Natural killer cell (primary cell): ENCODE data around the gene TMEM176A. TPM values are rescaled to one million over a fixed set of nuclear protein-coding genes. Genes with fewer than 3 reads are reported as not detected.

ENCODE experiments used
- ATAC-seq, 3 donors: fragments of 150-1000 bp in 2 of 3; fragments of 200-7000 bp in 1 of 3; cut with Tn5 transposase; 1 replicate in 1 of 3; 2 replicates in 2 of 3; pipeline ENCODE4 v1.10.0; 2021; ENCODE audit warnings: mild to moderate bottlenecking in 2 of 3, moderate library complexity in 2 of 3
- DNase-seq, 2 donors: peaks; one replicate each; pipeline versions ENCODE4 v3.0.0 to v3.0.0-alpha.2; 2013 to 2021; ENCODE audit warnings: mixed read lengths in 1 of 2
- H3K27ac ChIP-seq: one replicate; pipeline ENCODE4 v1.5.1; 2013; ENCODE audit warnings: mild to moderate bottlenecking, low read length
- H3K27me3 ChIP-seq: one replicate; pipeline ENCODE4 v1.6.1; 2013; ENCODE audit warnings: low read length; ENCODE audit not compliant: control insufficient read depth, insufficient read depth
- H3K36me3 ChIP-seq: one replicate; pipeline ENCODE4 v1.6.1; 2013; ENCODE audit warnings: low read length; ENCODE audit not compliant: control insufficient read depth, insufficient read depth
- H3K4me1 ChIP-seq: one replicate; pipeline ENCODE4 v1.6.1; 2013; ENCODE audit warnings: low read length; ENCODE audit not compliant: control insufficient read depth, insufficient read depth
- H3K4me3 ChIP-seq: one replicate; pipeline ENCODE4 v1.5.1; 2013; ENCODE audit warnings: low read length
- H3K9me3 ChIP-seq: one replicate; pipeline ENCODE4 v1.6.1; 2013; ENCODE audit warnings: low read length; ENCODE audit not compliant: control insufficient read depth, insufficient read depth
- H3K27ac Mint-ChIP-seq, 2 donors: one replicate each; pipeline ENCODE4 v1.8.0; 2022; ENCODE audit warnings: mild to moderate bottlenecking in 2 of 2, mixed read lengths in 2 of 2, moderate library complexity in 1 of 2
- H3K27me3 Mint-ChIP-seq, 2 donors: one replicate each; pipeline ENCODE4 v1.8.0; 2022; ENCODE audit warnings: low read depth in 2 of 2, mixed read lengths in 2 of 2
- H3K36me3 Mint-ChIP-seq: one replicate; pipeline ENCODE4 v1.8.0; 2022; ENCODE audit warnings: mixed read lengths
- H3K4me1 Mint-ChIP-seq, 2 donors: one replicate each; pipeline ENCODE4 v1.8.0; 2022; ENCODE audit warnings: mixed read lengths in 2 of 2
- H3K4me3 Mint-ChIP-seq: one replicate; pipeline ENCODE4 v1.8.0; 2022; ENCODE audit warnings: mild to moderate bottlenecking, moderate library complexity, mixed read lengths
- H3K9me3 Mint-ChIP-seq, 2 donors: one replicate each; pipeline ENCODE4 v1.8.0; 2022; ENCODE audit warnings: mixed read lengths in 2 of 2
- CTCF ChIP-seq: fragments of 200-600 bp; IDR thresholded peaks from one replicate; pipeline ENCODE4 v1.8.0; 2022; ENCODE audit warnings: antibody characterized with exemption
- WGBS: methylation state at CpG from one replicate; pipeline ENCODE4 v1.1.7; 2013; ENCODE audit warnings: missing lambda C conversion rate; ENCODE audit not compliant: insufficient coverage; 5-methylcytosine and 5-hydroxymethylcytosine counted together
- intact Hi-C: fragments of 100-400 bp; cut with micrococcal nuclease; formaldehyde crosslinking; loops from one replicate; pipeline ENCODE4 v1.14.2; 2022
- total RNA-seq, 4 donors: library from RNA; stranded (reverse); fragments of 120-200 nt in 1 of 4; gene quantifications; one replicate each; pipeline versions ENCODE4 v1.2.3 to v1.2.4, GENCODE V29; 2013 to 2022

TMEM176A gene
- total RNA-seq = 1 to 10 TPM in 1 of 3 donors, not detected in 2; 2.0 TPM
- not detected for total RNA-seq (2013)

DNA sequence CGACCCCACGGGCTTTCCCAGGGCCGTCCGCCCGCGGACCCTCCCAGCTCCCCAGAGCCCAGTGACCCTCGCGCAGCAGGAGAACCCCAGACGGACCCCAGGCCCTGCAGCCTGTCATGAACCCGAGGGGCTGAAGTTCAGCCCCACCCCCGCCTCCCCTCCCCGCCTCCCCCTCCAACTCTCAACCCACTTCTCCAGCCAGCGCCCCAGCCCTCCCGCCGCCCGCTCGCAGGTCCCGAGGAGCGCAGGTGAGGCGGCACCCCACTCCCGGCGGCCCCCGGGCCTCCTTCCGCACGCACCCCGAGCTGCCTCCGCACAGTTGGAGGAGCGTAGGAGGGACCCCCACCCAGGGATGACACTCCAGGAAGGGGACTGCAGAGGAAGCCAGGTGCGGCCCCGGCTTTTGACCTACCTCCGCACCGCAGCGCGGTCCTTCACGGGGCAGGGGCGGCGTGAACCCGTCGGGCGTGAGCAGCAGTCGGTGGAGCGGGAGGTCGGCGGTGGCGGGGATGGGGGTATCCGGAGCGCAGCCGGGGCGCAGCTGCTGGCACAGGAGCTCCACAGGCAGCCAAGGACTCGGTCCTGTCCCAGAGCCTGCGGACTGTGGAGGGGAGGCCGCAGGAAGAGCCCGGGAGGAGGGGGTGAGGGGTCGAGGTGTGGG is at the start of gene TMEM176A:
TMEM176A (plus strand) TSS at position 189 of the 661 bp plus-strand sequence. CDS start 782 bp downstream, outside the sequence.
- no peak for TF ChIP-seq CTCF
- DNase-seq = peak in 1 of 2 donors; percentile 37
- H3K4me3 Mint-ChIP-seq = peak within 1 kb of the TSS; percentile 76
- Histone ChIP-seq H3K4me1 (peaks cover 15% of the 10 kb centered on the region), H3K4me3 (no peak within 1 kb of the TSS), H3K27ac (no peak within 1 kb of the TSS), H3K9me3 (peaks cover 4% of the 10 kb centered on the region), H3K36me3 (no peaks in the 10 kb centered on the region), H3K27me3 (peaks cover 20% of the 10 kb centered on the region)
- peaks cover 5% of the 10 kb centered on the region for H3K36me3 Mint-ChIP-seq
- ATAC-seq = peak in 1 of 3 donors; percentile 48
- no peaks in the 10 kb centered on the region for H3K9me3 Mint-ChIP-seq
- H3K27ac Mint-ChIP-seq = no peak within 1 kb of the TSS
- intact Hi-C loops = no loop called here
- H3K27me3 Mint-ChIP-seq = peaks cover 41 to 47% of the 10 kb centered on the region in 2 donors
- peaks cover 9 to 14% of the 10 kb centered on the region in 2 donors for H3K4me1 Mint-ChIP-seq
- 2% methylated on average over 52 of the region's 54 CpGs for WGBS

- Histone ChIP-seq H3K4me1 (peaks cover 62% of the 10 kb centered on the region), H3K36me3 (no peaks in the 10 kb centered on the region), H3K27ac (no peak overlapping the region), H3K27me3 (no peaks in the 10 kb centered on the region), H3K9me3 (no peaks in the 10 kb centered on the region), H3K4me3 (no peak overlapping the region)
- no peak for ATAC-seq
- no peak overlapping the region for H3K27ac Mint-ChIP-seq
- no peaks in the 10 kb centered on the region for H3K36me3 Mint-ChIP-seq
- no peak for TF ChIP-seq CTCF
- no peak overlapping the region for H3K4me3 Mint-ChIP-seq
- peaks cover 68 to 78% of the 10 kb centered on the region in 2 donors for H3K4me1 Mint-ChIP-seq
- 94% methylated on average over 2 of the region's 2 CpGs for WGBS
- peaks cover 2 to 5% of the 10 kb centered on the region in 2 donors for H3K9me3 Mint-ChIP-seq
- H3K27me3 Mint-ChIP-seq = no peaks in the 10 kb centered on the region
- intact Hi-C loops = loop anchor here (5.0 kb wide), 1 partner anchor 34 kb away; the partner anchor contains the start of gene GIMAP1
- DNase-seq = peak in 1 of 2 donors; percentile 17
Measured at GRCh38 chr7:150751702-150752101, 48.9 kb upstream of the TMEM176A start.

GRCh38 chr7:150753239-150753638 is 47.3 kb upstream of the TMEM176A start:
- Mint-ChIP-seq H3K27me3 (no peaks in the 10 kb centered on the region), H3K9me3 (peaks cover 2 to 5% of the 10 kb centered on the region in 2 donors), H3K4me3 (no peak overlapping the region), H3K4me1 (peaks cover 57 to 67% of the 10 kb centered on the region in 2 donors), H3K36me3 (no peaks in the 10 kb centered on the region), H3K27ac (peak overlapping the region; percentile 87 to 89)
- no peak for TF ChIP-seq CTCF
- H3K9me3 ChIP-seq = no peaks in the 10 kb centered on the region
- H3K36me3 ChIP-seq = no peaks in the 10 kb centered on the region
- peaks cover 47% of the 10 kb centered on the region for H3K4me1 ChIP-seq
- H3K4me3 ChIP-seq = no peak overlapping the region
- no peaks in the 10 kb centered on the region for H3K27me3 ChIP-seq
- intact Hi-C loops = loop anchor here (5.0 kb wide), 1 partner anchor 36 kb away; the partner anchor contains the start of gene GIMAP1
- 73% methylated on average over 6 of the region's 6 CpGs for WGBS
- DNase-seq = peak in 1 of 2 donors; percentile 17
- ATAC-seq = no peak
- H3K27ac ChIP-seq = peak overlapping the region; percentile 71
